ENCODE measurements around the gene IFNA7.
"Not testable (repeated sequence)": the region's sequence is repeated elsewhere in the genome, so short reads cannot be mapped to it uniquely, and the experiment has no call there.

IFNA7 gene

GRCh38 chr9:21202105-21202504 is at the start of gene IFNA7:
IFNA7 (minus strand) TSS chr9:21202205; CDS start chr9:21202165, 40 bp downstream.
- not testable (repeated sequence) for DNase-seq (ENCODE audit: low read depth)

- no peak for DNase-seq (ENCODE audit: low read depth)
Measured at GRCh38 chr9:21251638-21252037, 49.6 kb upstream of the IFNA7 start.

DNA sequence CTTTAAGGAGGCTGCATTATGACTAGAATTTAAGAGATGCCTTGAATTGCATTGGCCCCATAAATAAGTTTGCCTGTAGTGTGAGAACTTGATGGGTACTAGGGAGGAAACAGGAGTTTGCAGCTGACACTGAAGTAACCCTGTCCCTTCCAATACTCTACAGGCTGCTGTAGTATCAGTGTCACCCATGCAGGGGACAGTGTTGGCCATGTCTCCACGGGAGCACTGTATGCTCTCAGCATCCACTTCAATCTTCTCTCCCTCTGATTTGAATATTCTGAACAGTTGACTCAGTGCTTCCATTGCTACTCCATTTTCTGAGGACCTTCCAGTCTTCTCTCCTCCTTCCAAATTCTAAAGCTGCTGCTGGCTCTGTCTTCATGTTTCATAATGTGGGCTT is 49.2 kb upstream of the IFNA7 start:
- DNase-seq (ENCODE audit: low read depth) = no peak

DNA sequence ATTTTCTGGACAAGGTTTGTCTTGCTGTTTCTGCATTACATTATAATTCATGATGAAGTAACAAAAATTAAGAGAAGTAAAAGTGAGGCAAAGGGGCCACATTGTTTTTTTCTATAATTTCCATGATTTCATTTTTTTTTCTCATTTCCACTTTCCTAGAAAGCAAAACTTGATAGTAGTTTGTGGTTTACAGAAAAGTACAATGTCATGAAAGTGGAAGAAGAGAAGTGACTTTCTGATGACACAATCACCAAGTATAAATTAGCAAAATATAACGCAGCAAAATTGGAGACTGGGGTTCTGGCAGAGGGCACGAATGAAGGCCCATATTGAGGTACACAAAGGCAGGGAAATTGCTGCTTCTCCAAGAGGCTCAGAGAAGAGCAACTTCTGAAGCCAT is 42.8 kb upstream of the IFNA7 start:
- DNase-seq (ENCODE audit: low read depth) = no peak

DNA sequence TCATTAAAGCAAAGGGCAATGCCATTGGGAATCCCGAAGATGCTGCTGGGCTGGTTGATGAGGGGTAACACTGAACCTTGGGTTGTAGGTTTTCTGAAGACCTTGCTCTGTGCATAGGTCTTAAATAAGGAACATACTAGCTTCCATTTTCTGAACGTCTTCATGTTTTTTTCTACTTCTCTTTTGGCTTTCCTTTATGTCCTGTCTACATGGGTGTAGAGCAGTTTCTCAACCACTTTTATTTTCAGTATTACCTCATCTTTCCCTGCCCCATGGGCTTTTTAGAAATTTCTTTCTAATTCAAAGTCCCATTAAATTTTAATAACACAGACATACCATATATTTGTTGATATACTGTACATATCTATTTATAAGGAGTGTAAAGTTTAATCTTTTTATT is 37.9 kb upstream of the IFNA7 start, which contains the start of gene IFNA14:
TSS of gene IFNA14 (minus strand) at position 95 of the 400 bp plus-strand sequence. CDS start at position 25, 70 bp downstream.
- no peak for DNase-seq (ENCODE audit: low read depth)

DNA sequence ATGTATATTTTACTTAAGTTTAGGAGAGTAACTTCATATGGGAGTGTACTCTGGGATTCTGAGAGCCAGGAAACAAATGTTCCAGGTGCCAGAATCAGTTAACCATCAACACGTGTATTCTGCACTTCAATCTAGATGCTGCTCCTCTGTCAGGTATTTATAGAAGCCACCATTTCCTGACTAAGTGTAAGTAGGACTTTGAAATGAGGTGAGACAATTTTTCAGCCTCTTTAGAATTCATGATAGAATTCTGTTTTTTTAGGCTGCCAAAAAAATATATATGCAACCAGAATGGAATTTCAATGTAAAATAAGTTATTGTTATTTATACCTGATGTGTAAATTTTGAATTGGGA is 34.3 kb upstream of the IFNA7 start:
- not testable (repeated sequence) for DNase-seq (ENCODE audit: low read depth)

DNA sequence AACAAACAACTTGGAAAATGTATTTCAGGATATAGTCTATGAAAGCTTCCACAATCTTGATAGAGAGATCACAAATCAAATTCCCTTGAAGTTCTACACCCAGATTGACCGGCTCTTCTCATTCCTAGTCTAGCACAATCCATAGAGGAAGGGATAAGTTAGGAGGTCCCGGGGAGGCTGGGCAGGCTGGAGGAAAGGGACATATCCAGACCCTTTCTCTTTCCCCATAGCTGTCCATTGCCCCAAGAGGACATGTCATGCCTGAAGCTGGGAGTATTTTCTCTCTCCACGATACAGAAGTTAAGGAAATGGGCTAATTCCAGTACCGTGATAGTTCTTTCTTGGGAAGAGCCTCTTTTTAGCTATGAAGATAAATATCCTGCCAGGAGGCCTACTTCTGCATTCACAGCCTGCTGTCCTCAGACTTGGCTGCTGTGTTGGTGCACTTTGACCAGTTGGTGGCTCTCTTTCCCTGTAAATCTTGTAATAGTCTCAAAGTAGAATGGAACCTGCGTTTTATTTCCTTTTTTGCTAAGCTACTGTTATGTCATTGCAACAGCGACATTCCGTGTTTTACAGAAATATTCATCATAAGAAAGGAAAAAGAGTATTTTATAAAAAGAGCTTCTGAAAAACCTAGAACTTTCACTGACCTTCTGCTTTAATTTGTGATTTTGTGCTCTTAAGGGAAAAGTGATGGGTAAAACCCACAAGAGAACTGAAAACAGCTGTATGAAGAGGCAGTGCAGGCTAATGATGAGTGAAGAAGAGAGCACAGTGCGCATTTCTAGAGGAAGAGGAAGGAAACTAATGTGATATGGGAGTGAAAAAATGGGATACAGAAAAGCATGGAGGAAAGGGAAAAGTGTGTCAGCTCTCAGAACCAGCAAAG is 33.7 kb upstream of the IFNA7 start:
- not testable (repeated sequence) for DNase-seq (ENCODE audit: low read depth)

DNA sequence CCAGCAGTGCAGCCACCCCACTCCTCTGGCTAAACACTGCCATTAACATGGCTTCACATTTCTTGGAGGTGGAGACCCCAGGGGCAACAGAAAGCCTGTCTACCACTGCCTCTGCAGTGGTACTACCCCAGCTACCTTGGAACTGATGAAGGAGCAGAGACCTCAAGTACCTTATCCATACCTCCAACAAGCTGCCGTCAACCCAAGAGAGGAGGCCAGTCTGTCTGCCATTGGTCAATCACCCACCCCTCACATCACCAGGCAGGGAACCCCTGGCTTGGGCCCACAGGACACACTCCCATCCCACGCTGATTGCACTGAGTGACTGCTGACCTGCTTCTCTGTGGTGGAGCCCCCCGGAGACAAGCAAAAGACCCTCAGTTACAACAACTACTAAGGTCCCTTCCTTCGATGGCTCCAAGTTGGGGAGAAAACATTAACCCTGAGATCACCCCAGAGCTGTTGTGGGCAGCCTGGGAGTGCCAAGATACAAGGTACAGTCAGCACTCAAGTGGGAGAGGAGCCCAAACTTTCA is 32.2 kb upstream of the IFNA7 start:
- DNase-seq (ENCODE audit: low read depth) = no peak

GRCh38 chr9:21233258-21233657 is 31.3 kb upstream of the IFNA7 start:
- DNase-seq (ENCODE audit: low read depth) = no peak

GRCh38 chr9:21228122-21228521 is 26.1 kb upstream of the IFNA7 start, which contains the start of gene IFNA17:
IFNA17 (minus strand) TSS chr9:21228222; CDS start chr9:21228173, 49 bp downstream.
- no peak for DNase-seq (ENCODE audit: low read depth)

- DNase-seq (ENCODE audit: low read depth) = not testable (repeated sequence)
Measured at GRCh38 chr9:21217211-21217610, 15.2 kb upstream of the IFNA7 start, which contains the start of gene IFNA16. IFNA16 (minus strand) TSS chr9:21217311; CDS start chr9:21217305, 6 bp downstream.

- DNase-seq (ENCODE audit: low read depth) = not testable (repeated sequence)
Measured at GRCh38 chr9:21213411-21214326, 11.7 kb upstream of the IFNA7 start.

- DNase-seq (ENCODE audit: low read depth) = not testable (repeated sequence)
Measured at GRCh38 chr9:21212160-21212559, 10.2 kb upstream of the IFNA7 start.

DNA sequence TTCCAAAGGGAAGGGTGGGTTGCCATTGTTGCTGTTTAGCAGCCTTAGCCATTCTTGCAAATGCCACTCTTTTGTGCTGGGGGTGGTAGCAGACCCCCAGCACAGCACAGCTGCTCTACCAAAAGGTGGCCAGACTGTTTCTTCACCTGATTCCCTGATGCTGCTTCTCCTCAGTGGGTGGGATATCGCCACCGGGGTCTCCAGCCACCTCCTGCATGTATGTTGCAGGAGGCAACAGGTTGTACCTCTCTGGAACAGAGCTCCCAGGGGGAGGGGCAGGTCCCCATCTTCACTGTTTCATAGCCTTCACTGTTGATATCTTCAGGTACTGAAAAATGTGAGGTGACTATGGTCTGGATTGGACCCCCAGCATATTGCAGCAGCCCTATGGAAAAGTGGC is 8.8 kb upstream of the IFNA7 start:
- DNase-seq (ENCODE audit: low read depth) = not testable (repeated sequence)

DNA sequence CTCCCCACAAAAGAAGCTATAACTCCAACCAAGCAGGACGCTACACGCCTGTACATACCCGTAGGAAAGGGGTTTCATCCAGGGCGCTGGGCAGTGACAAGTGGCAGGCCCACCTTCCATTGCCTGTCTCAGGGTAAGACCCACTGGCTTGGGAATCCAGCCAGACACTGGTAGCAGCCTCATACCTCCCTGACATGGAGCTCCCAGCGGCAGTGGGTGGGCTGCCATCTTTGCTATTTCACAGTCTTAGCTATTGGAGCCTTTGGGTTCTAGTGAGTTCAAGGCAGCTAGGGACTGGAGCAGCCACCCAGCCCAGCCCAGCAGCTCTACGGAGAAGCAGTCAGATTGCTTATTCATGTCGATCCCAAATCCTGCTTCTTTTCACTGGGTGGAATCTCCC is 8.3 kb upstream of the IFNA7 start:
- no peak for DNase-seq (ENCODE audit: low read depth)

DNA sequence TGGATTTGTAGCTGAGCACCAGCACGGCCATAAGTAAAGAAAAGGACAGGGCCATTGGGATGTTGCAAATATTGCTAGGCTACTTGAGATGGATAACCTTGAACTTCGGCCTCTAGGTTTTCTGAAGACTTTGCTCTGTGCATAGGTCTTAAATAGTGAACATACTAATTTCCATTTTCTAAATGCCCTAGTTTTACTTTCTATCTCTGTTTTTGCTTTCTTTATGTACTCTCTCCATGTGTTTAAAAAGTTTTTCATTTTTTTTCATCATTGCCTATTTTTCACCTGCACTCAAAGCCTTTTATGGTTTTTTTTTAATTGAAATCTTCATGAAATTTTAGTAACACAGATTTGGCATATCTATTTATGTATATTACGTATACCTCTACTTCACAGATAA is 5.0 kb upstream of the IFNA7 start, which contains the start of gene IFNA10:
TSS of gene IFNA10 (minus strand) at position 101 of the 400 bp plus-strand sequence. CDS start at position 55, 46 bp downstream.
- DNase-seq (ENCODE audit: low read depth) = not testable (repeated sequence)

GRCh38 chr9:21205204-21205603 is 3.2 kb upstream of the IFNA7 start:
- DNase-seq (ENCODE audit: low read depth) = no peak

- DNase-seq (ENCODE audit: low read depth) = not testable (repeated sequence)
Measured at GRCh38 chr9:21194867-21195776, 6.9 kb downstream of the IFNA7 start.

DNA sequence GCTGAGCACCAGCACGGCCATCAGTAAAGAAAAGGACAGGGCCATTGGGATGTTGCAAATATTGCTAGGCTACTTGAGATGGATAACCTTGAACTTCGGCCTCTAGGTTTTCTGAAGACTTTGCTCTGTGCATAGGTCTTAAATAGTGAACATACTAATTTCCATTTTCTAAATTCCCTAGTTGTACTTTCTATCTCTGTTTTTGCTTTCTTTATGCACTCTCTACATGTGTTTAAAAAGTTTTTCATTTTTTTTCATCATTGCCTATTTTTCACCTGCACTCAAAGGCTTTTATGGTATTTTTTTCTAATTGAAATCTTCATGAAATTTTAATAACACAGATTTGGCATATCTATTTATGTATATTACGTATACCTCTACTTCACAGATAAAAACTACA is 14.5 kb downstream of the IFNA7 start, which contains the start of gene IFNA4:
TSS of gene IFNA4 (minus strand) at position 101 of the 400 bp plus-strand sequence. CDS start at position 45, 56 bp downstream.
- DNase-seq (ENCODE audit: low read depth) = not testable (repeated sequence)

All from activated gamma-delta T cell treated with anti-CD3 and anti-CD28 coated beads, Interleukin-2, amount 50 U/mL, for 16 hours (primary cell).